ENCODE results near the gene CCSER1. TPM values are rescaled to one million over a fixed set of nuclear protein-coding genes. Genes with fewer than 3 reads are reported as not detected.

The CCSER1 gene
- total RNA-seq, 1 experiment from 2014 or later: 0.05 TPM

GRCh38 chr4:90495936-90496335 lies 368.7 kb downstream of the CCSER1 start:
- Histone ChIP-seq H3K9me3 (ENCODE audit: control insufficient read depth, insufficient read depth, low read depth, low read length) (no peaks in the 10 kb centered on the region), H3K4me3 (ENCODE audit: low read depth in 2 of 2, low read length in 2 of 2) (no peak overlapping the region), H3K27ac (ENCODE audit: low read length) (no peak overlapping the region), H3K27me3 (ENCODE audit: control insufficient read depth, insufficient read depth, low read length) (no peaks in the 10 kb centered on the region), H3K4me1 (ENCODE audit: control insufficient read depth, insufficient read depth, low read length) (no peaks in the 10 kb centered on the region), H3K36me3 (ENCODE audit: control insufficient read depth, insufficient read depth, low read length) (no peaks in the 10 kb centered on the region)
- CTCF ChIA-PET: no interaction called here
- no TSS peak for BruUV-seq (replicated peaks)
- intact Hi-C loops (cut with micrococcal nuclease; ENCODE audit: unreplicated experiment) (no loop called here), in situ Hi-C loops (cut with HindIII; ENCODE audit: low pct_unique_long_range_greater_than_20kb, low sequenced_read_pairs) (no loop called here)
- ATAC-seq: no peak
- POLR2A ChIA-PET: no interaction called here
- no peak for DNase-seq (ENCODE audit: low read depth, low spot score)
- no peak for TF ChIP-seq POLR2AphosphoS5 (IDR thresholded peaks at IDR 0.05; ENCODE audit: low read depth, low read length)
- TF ChIP-seq, protein P1, sequence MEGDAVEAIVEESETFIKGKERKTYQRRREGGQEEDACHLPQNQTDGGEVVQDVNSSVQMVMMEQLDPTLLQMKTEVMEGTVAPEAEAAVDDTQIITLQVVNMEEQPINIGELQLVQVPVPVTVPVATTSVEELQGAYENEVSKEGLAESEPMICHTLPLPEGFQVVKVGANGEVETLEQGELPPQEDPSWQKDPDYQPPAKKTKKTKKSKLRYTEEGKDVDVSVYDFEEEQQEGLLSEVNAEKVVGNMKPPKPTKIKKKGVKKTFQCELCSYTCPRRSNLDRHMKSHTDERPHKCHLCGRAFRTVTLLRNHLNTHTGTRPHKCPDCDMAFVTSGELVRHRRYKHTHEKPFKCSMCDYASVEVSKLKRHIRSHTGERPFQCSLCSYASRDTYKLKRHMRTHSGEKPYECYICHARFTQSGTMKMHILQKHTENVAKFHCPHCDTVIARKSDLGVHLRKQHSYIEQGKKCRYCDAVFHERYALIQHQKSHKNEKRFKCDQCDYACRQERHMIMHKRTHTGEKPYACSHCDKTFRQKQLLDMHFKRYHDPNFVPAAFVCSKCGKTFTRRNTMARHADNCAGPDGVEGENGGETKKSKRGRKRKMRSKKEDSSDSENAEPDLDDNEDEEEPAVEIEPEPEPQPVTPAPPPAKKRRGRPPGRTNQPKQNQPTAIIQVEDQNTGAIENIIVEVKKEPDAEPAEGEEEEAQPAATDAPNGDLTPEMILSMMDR (IDR thresholded peaks at IDR 0.05): no peak
- no peak for TF ChIP-seq TCF7L2 (IDR thresholded peaks at IDR 0.05; ENCODE audit: low read depth, low read length)
- no peak for TF ChIP-seq SIN3A (IDR thresholded peaks at IDR 0.05; ENCODE audit: borderline replicate concordance, insufficient read depth, low read depth, low read length)
- TF ChIP-seq REST (IDR thresholded peaks at IDR 0.05; ENCODE audit: insufficient read depth in 1 of 2, low read depth in 2 of 2, low read length in 1 of 2): no peak

DNA sequence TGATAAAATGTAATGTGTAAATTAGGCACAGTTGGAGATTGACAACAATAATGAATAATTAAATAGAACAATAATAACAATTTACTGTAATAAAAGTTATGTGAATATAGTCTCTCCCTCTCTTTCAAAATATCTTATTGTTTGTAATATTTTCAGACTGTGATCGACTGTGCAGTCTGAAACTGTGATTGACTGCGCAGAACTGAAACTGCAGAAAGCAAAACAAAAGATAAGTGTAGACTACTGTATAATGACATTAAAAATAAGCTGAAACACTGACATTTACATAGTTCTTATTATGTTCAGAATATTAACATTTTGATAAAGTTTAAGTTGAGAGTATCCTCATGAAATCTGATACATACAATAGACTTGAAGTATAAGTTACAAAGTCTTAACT lies 371.0 kb downstream of the CCSER1 start:
- peaks cover 9% of the 10 kb centered on the region; the same call in 1 of the 2 replicates for H3K9me3 ChIP-seq (ENCODE audit: control insufficient read depth, insufficient read depth, low read depth, low read length)
- H3K27me3 ChIP-seq (ENCODE audit: control insufficient read depth, insufficient read depth, low read length): no peaks in the 10 kb centered on the region
- in situ Hi-C loops (cut with HindIII; ENCODE audit: low pct_unique_long_range_greater_than_20kb, low sequenced_read_pairs): no loop called here
- no peaks in the 10 kb centered on the region for H3K36me3 ChIP-seq (ENCODE audit: control insufficient read depth, insufficient read depth, low read length)
- no peak overlapping the region for H3K27ac ChIP-seq (ENCODE audit: low read length)
- H3K4me3 ChIP-seq (ENCODE audit: low read depth in 2 of 2, low read length in 2 of 2): no peak overlapping the region
- POLR2A ChIA-PET: no interaction called here
- CTCF ChIA-PET: no interaction called here
- no TSS peak for BruUV-seq (replicated peaks)
- no peak for ATAC-seq
- DNase-seq (ENCODE audit: low read depth, low spot score): no peak
- intact Hi-C loops (cut with micrococcal nuclease; ENCODE audit: unreplicated experiment): no loop called here
- no peak for TF ChIP-seq POLR2AphosphoS5 (IDR thresholded peaks at IDR 0.05; ENCODE audit: low read depth, low read length)
- no peak for TF ChIP-seq TCF7L2 (IDR thresholded peaks at IDR 0.05; ENCODE audit: low read depth, low read length)
- TF ChIP-seq, protein P1 (IDR thresholded peaks at IDR 0.05): no peak
- no peak for TF ChIP-seq REST (IDR thresholded peaks at IDR 0.05; ENCODE audit: insufficient read depth in 1 of 2, low read depth in 2 of 2, low read length in 1 of 2)
- TF ChIP-seq SIN3A (IDR thresholded peaks at IDR 0.05; ENCODE audit: borderline replicate concordance, insufficient read depth, low read depth, low read length): no peak
- H3K4me1 ChIP-seq (ENCODE audit: control insufficient read depth, insufficient read depth, low read length): no peaks in the 10 kb centered on the region
